Astrocyte (in vitro differentiated cells and primary cell): ENCODE results near the gene CTU1. TPM values are rescaled to one million over a fixed set of nuclear protein-coding genes. Genes with fewer than 3 reads are reported as not detected.

Experiments
- DNase-seq: peaks from one replicate; pipeline ENCODE4 v3.0.0-alpha.2; 2010; ENCODE audit warnings: low read depth
- FAIRE-seq: peaks from 2 replicates; lab custom pipeline; 2011; peaks lifted over from hg19 to GRCh38; lab: Jason Lieb, UNC
- H2AFZ ChIP-seq: 2 replicates; pipeline ENCODE4 v1.6.0; 2012; ENCODE audit warnings: low read depth, low read length, inconsistent platforms
- H3K27ac ChIP-seq: 2 replicates; pipeline ENCODE4 v1.5.1; 2011; ENCODE audit warnings: low read depth, low read length, inconsistent platforms
- H3K27me3 ChIP-seq: 2 replicates; pipeline ENCODE4 v1.6.0; 2011; ENCODE audit warnings: low read length, inconsistent platforms; ENCODE audit not compliant: insufficient read depth
- H3K36me3 ChIP-seq: 2 replicates; pipeline ENCODE4 v1.5.1; 2011; ENCODE audit warnings: low read length, inconsistent platforms; ENCODE audit not compliant: insufficient read depth
- H3K4me1 ChIP-seq: 2 replicates; pipeline ENCODE4 v1.5.1; 2011; ENCODE audit warnings: low read length, inconsistent platforms; ENCODE audit not compliant: insufficient read depth
- H3K4me2 ChIP-seq: 2 replicates; pipeline ENCODE4 v1.6.0; 2012; ENCODE audit warnings: low read length, inconsistent platforms
- H3K4me3 ChIP-seq: 2 replicates; pipeline ENCODE4 v1.5.1; 2011; ENCODE audit warnings: low read depth, mild to moderate bottlenecking, low read length, inconsistent platforms; ENCODE audit not compliant: insufficient read depth
- H3K79me2 ChIP-seq: 2 replicates; pipeline ENCODE4 v1.6.0; 2012; ENCODE audit warnings: mild to moderate bottlenecking, low read length, inconsistent platforms; ENCODE audit not compliant: insufficient read depth
- H3K9ac ChIP-seq: 2 replicates; pipeline ENCODE4 v1.6.0; 2012; ENCODE audit warnings: mild to moderate bottlenecking, low read length, inconsistent platforms
- H3K9me3 ChIP-seq: 2 replicates; pipeline ENCODE4 v1.5.1; 2012; ENCODE audit warnings: low read depth, mild to moderate bottlenecking, low read length, inconsistent platforms; ENCODE audit not compliant: insufficient read depth
- H4K20me1 ChIP-seq: 2 replicates; pipeline ENCODE4 v1.6.0; 2012; ENCODE audit warnings: low read length, inconsistent platforms; ENCODE audit not compliant: insufficient read depth
- H3K27ac Mint-ChIP-seq: one replicate; pipeline ENCODE4 v1.8.0; 2021; ENCODE audit warnings: mild to moderate bottlenecking, mixed read lengths; ENCODE audit not compliant: unreplicated experiment
- H3K27me3 Mint-ChIP-seq: one replicate; pipeline ENCODE4 v1.8.0; 2021; ENCODE audit warnings: low read depth, mixed read lengths; ENCODE audit not compliant: unreplicated experiment
- H3K36me3 Mint-ChIP-seq: one replicate; pipeline ENCODE4 v1.8.0; 2021; ENCODE audit warnings: low read depth, mixed read lengths; ENCODE audit not compliant: unreplicated experiment
- H3K4me1 Mint-ChIP-seq: one replicate; pipeline ENCODE4 v1.8.0; 2021; ENCODE audit warnings: low read depth, mixed read lengths; ENCODE audit not compliant: unreplicated experiment
- H3K4me3 Mint-ChIP-seq: one replicate; pipeline ENCODE4 v1.8.0; 2021; ENCODE audit warnings: mild to moderate bottlenecking, moderate library complexity, mixed read lengths; ENCODE audit not compliant: unreplicated experiment
- H3K9me3 Mint-ChIP-seq: one replicate; pipeline ENCODE4 v1.8.0; 2021; ENCODE audit warnings: mild to moderate bottlenecking, mixed read lengths; ENCODE audit not compliant: unreplicated experiment
- EZH2 ChIP-seq: IDR thresholded peaks from 2 replicates; pipeline ENCODE4 v1.6.1; 2012; ENCODE audit warnings: mild to moderate bottlenecking, low read length, inconsistent platforms; ENCODE audit not compliant: insufficient read depth
- total RNA-seq: library from RNA; stranded (reverse); gene quantifications from 2 replicates; pipeline ENCODE4 v1.2.1, GENCODE V29; 2021
- TF ChIP-seq, protein P1 (sequence below): IDR thresholded peaks from 2 replicates; pipeline ENCODE4 v1.5.1; 2011; ENCODE audit warnings: low read depth, mild to moderate bottlenecking, inconsistent platforms, low read length, moderate library complexity; ENCODE audit not compliant: insufficient read depth

The CTU1 gene
- total RNA-seq, 1 donor from 2014 or later = 6.4 TPM

DNA sequence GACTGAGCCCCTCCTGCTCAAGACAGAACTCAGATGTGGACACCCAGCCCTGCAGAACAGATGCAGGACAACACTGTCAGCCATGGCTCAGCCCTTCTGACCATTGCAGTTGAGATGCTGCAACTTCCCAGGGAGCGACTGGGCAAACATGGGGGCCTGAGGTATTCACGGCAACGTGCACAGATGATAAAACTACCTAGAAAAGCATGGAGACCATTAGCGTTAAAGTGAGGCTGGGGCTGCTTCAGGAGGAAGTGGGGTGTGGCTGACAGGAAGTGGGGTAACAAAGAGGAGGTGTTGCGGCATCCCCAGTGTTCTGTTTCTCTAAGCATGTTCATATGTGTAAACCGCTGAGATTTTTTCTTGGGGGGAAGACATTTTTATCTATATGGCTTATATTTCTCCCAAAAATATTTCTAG, 15.2 kb upstream of the CTU1 start:
- FAIRE-seq (no peak), DNase-seq (no peak)
- Histone ChIP-seq H3K9me3 (no peaks in the 10 kb centered on the region), H3K27me3 (no peaks in the 10 kb centered on the region), H4K20me1 (no peaks in the 10 kb centered on the region), H3K27ac (no peak overlapping the region), H3K9ac (no peak overlapping the region), H3K4me3 (no peak overlapping the region), H3K4me1 (no peaks in the 10 kb centered on the region), H2AFZ (no peak overlapping the region), H3K79me2 (no peaks in the 10 kb centered on the region), H3K4me2 (no peak overlapping the region), H3K36me3 (no peaks in the 10 kb centered on the region)
- H3K36me3 Mint-ChIP-seq = no peaks in the 10 kb centered on the region
- no peaks in the 10 kb centered on the region for H3K9me3 Mint-ChIP-seq
- no peak overlapping the region for H3K27ac Mint-ChIP-seq
- H3K4me3 Mint-ChIP-seq = no peak overlapping the region
- peaks cover 5% of the 10 kb centered on the region for H3K4me1 Mint-ChIP-seq
- TF ChIP-seq EZH2 = no peak
- TF ChIP-seq, protein P1, sequence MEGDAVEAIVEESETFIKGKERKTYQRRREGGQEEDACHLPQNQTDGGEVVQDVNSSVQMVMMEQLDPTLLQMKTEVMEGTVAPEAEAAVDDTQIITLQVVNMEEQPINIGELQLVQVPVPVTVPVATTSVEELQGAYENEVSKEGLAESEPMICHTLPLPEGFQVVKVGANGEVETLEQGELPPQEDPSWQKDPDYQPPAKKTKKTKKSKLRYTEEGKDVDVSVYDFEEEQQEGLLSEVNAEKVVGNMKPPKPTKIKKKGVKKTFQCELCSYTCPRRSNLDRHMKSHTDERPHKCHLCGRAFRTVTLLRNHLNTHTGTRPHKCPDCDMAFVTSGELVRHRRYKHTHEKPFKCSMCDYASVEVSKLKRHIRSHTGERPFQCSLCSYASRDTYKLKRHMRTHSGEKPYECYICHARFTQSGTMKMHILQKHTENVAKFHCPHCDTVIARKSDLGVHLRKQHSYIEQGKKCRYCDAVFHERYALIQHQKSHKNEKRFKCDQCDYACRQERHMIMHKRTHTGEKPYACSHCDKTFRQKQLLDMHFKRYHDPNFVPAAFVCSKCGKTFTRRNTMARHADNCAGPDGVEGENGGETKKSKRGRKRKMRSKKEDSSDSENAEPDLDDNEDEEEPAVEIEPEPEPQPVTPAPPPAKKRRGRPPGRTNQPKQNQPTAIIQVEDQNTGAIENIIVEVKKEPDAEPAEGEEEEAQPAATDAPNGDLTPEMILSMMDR = no peak
- H3K27me3 Mint-ChIP-seq = peaks cover 16% of the 10 kb centered on the region

DNA sequence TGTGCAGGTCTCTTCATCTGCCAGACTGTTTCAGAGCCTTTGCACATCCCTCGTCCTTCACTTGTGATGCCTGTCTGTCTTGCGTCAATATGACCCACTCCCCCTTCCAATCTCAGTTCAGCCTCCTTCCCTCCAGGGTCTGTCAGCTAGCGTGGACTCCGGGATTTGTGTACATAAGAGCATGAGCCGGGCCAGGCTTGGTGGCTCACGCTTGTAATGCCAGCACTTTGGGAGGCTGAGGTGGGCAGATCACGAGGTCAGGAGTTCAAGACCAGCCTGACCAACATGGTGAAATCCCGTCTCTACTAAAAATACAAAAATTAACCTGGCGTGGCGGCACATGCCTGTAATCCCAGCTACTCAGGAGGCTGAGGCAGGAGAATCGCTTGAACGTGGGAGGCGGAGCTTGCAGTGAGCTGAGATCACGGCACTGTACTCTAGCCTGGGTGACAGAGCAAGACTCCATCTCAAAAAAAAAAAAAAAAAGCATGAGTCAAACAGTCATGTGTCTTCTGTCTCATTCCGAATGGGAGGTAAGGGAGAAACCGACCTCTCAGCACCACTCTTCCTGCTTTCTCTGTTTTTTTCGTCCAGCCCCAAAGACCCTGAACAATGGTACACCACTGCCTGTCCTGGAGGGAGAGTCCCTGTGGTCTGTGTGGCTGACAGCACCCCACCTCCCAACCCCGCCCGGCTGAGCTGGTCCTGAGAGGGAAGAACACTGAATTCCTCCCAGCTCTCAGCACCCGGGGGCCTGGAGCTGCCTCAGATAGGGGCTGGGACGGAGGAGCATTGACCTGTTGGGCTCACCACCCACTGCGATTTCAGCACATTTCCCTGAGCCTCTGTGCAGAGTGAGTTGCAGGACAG, 14.1 kb upstream of the CTU1 start:
- DNase-seq (no peak), FAIRE-seq (no peak)
- Histone ChIP-seq H3K79me2 (no peaks in the 10 kb centered on the region), H3K27ac (no peak overlapping the region), H3K27me3 (no peaks in the 10 kb centered on the region), H2AFZ (no peak overlapping the region), H4K20me1 (no peaks in the 10 kb centered on the region), H3K4me3 (no peak overlapping the region), H3K9ac (no peak overlapping the region), H3K36me3 (no peaks in the 10 kb centered on the region), H3K4me2 (no peak overlapping the region), H3K4me1 (no peaks in the 10 kb centered on the region), H3K9me3 (no peaks in the 10 kb centered on the region)
- H3K27ac Mint-ChIP-seq = peak overlapping the region; percentile 14
- H3K27me3 Mint-ChIP-seq = peaks cover 19% of the 10 kb centered on the region
- no peaks in the 10 kb centered on the region for H3K36me3 Mint-ChIP-seq
- peaks cover 5% of the 10 kb centered on the region for H3K4me1 Mint-ChIP-seq
- no peak overlapping the region for H3K4me3 Mint-ChIP-seq
- H3K9me3 Mint-ChIP-seq = no peaks in the 10 kb centered on the region
- no peak for TF ChIP-seq EZH2
- TF ChIP-seq, protein P1 = no peak

DNA sequence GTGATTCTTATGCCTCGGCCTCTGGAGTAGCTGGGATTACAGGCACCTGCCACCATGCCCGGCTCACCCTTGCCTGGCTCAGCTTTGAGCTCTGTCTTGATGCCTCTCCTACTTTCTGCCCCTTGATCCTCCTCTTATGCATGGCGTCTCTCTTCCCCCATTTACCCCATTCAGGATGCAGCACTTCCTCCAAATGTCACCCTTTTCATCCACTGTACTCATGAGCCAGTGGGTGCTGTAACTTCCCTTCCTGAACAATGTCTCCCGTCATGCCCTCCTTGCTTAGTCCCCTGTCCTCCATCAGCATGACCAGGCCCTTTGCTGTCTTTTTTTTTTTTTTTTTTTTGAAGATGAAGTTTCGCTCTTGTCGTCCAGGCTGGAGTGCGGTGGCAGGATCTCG, 13.0 kb upstream of the CTU1 start:
- DNase-seq = no peak
- FAIRE-seq = no peak
- H3K27ac Mint-ChIP-seq = no peak overlapping the region
- H3K27me3 ChIP-seq = no peaks in the 10 kb centered on the region
- no peaks in the 10 kb centered on the region for H3K4me1 ChIP-seq
- H3K9me3 ChIP-seq = no peaks in the 10 kb centered on the region
- TF ChIP-seq, protein P1 = no peak
- TF ChIP-seq EZH2 = no peak
- peaks cover 5% of the 10 kb centered on the region for H3K4me1 Mint-ChIP-seq
- H3K4me3 Mint-ChIP-seq = no peak overlapping the region
- H3K9ac ChIP-seq = no peak overlapping the region
- H3K9me3 Mint-ChIP-seq = no peaks in the 10 kb centered on the region
- no peaks in the 10 kb centered on the region for H3K36me3 Mint-ChIP-seq
- no peaks in the 10 kb centered on the region for H4K20me1 ChIP-seq
- H3K4me2 ChIP-seq = no peak overlapping the region
- no peaks in the 10 kb centered on the region for H3K36me3 ChIP-seq
- no peak overlapping the region for H3K4me3 ChIP-seq
- no peak overlapping the region for H2AFZ ChIP-seq
- H3K79me2 ChIP-seq = no peaks in the 10 kb centered on the region
- peaks cover 20% of the 10 kb centered on the region for H3K27me3 Mint-ChIP-seq
- no peak overlapping the region for H3K27ac ChIP-seq
